GM23248 (cell line): ENCODE data around the gene MTFR1L.

Source experiments
- EZH2 ChIP-seq: fragments of 200-600 bp; sonication (generic); IDR thresholded peaks from 2 replicates; pipeline ENCODE4 v1.6.1; 2018; ENCODE audit warnings: antibody characterized with exemption, mild to moderate bottlenecking; ENCODE audit not compliant: insufficient read depth, poor library complexity, severe bottlenecking
- EZH2phosphoT487 ChIP-seq: fragments of 200-600 bp; sonication (generic); IDR thresholded peaks from 2 replicates; pipeline ENCODE4 v1.6.1; 2018; ENCODE audit warnings: antibody characterized with exemption, moderate library complexity, mild to moderate bottlenecking, low read depth; ENCODE audit not compliant: insufficient read depth

DNA sequence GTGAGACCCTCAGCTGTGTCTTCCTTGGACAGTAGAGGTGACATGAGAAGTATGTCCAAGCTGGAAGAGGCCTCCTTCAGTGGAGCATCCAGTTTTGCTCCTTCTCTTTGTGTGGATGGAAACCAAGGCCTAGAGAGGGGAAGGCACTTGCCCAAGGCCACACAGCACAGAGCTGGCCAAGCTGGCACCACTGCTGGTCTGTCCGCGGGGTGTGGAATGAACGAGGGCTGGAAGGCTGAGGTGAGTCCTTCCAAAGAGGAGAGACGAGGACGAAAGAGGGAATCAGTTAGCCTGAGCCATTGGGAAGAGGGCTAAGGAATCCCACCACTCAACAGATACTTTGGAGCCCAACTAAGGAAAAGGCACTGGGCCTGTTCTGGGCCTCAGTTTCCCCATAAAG is 47.6 kb upstream of the MTFR1L start:
- TF ChIP-seq EZH2phosphoT487 = no peak
- no peak for TF ChIP-seq EZH2
